Fibroblast of the aortic adventitia (primary cell): Measurements from ENCODE around the gene SPPL3. TPM values are rescaled to one million over a fixed set of nuclear protein-coding genes. Genes with fewer than 3 reads are reported as not detected.

Experiments
- DNase-seq: peaks from one replicate; pipeline ENCODE4 v3.0.0-alpha.2; 2010; ENCODE audit warnings: low read depth
- H3K4me3 ChIP-seq: 2 replicates; pipeline ENCODE4 v1.5.1; 2011; ENCODE audit warnings: low read depth, mild to moderate bottlenecking, control low read depth, low read length, moderate library complexity
- total RNA-seq: library from RNA; depleted of rRNA; stranded (reverse); fragments of >200 nt; gene quantifications from 2 replicates; pipeline ENCODE4 v1.2.3, GENCODE V29; 2012; ENCODE audit warnings: low replicate concordance
- TF ChIP-seq, protein P1 (sequence below): IDR thresholded peaks from 2 replicates; pipeline ENCODE4 v1.5.1; 2011; ENCODE audit warnings: mild to moderate bottlenecking, low read length, control low read depth, inconsistent platforms; ENCODE audit not compliant: insufficient read depth

Gene SPPL3
- total RNA-seq, 1 donor: 18.3 TPM

DNA sequence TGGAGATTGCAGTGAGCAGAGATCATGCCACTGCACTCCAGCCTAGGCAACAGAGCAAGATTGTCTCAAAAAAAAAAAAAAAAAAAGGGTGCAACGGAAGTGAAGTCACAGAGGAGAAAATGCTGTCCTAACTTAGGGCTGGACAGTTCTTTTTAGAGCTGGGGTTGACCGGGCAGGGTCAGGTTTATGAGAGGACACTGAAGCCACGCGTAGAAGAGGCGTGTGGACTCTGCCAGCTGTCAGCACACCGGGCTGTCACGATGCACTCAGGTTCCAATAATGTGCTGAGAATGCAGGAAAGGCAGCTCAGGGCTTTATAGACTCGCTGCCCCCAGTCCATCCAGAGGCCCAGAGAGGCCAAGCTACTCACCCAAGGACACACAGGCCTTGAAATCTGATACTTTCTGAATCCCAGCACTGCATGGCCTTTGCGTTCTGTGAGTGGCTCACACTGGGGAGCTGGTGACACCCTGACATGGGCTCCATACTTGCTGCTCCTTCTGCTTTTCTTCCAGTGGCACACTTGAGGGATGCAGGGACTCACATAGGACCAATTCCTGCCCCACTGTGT, 28.9 kb upstream of the SPPL3 start:
- no peak overlapping the region for H3K4me3 ChIP-seq
- TF ChIP-seq, protein P1, sequence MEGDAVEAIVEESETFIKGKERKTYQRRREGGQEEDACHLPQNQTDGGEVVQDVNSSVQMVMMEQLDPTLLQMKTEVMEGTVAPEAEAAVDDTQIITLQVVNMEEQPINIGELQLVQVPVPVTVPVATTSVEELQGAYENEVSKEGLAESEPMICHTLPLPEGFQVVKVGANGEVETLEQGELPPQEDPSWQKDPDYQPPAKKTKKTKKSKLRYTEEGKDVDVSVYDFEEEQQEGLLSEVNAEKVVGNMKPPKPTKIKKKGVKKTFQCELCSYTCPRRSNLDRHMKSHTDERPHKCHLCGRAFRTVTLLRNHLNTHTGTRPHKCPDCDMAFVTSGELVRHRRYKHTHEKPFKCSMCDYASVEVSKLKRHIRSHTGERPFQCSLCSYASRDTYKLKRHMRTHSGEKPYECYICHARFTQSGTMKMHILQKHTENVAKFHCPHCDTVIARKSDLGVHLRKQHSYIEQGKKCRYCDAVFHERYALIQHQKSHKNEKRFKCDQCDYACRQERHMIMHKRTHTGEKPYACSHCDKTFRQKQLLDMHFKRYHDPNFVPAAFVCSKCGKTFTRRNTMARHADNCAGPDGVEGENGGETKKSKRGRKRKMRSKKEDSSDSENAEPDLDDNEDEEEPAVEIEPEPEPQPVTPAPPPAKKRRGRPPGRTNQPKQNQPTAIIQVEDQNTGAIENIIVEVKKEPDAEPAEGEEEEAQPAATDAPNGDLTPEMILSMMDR: no peak
- DNase-seq: no peak

DNA sequence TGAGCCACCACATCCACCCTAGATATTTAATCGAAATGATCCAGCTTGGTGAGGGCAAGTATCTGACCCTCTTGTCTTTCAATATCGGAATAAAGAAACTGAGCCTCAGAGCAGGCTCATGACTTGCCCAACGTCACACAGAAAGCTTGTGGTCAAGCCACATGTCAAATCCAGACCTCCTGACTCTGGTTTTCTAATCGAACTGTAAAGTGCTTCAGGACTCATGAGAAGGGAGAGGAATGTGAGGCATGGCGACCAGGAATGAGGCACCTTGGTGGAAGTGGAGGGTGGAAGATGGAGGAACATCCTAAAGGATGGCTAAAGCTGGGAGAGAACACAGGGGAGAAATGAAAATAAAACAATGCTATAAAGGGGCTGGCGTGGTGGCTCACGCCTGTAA, 27.9 kb upstream of the SPPL3 start:
- H3K4me3 ChIP-seq: no peak overlapping the region
- TF ChIP-seq, protein P1: no peak
- DNase-seq: no peak

DNA sequence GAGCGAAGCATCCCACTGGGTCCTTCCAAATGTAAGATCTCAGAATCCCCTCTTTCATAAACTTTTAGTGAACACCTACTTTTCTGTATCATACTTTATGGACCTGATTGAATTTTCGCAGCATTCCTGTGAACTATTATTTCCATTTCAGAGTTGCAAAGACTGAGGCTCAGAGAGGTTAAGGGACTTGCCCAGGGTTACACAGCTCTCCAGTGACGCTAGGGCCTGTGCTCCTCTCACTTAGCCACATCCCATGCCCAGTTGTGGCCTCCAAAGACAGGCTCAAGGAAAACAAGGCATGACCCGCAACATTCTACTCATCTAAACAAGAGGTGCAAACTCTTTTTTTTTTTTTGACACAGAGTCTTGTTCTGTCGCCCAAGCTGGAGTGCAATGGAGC, 25.9 kb upstream of the SPPL3 start:
- no peak overlapping the region for H3K4me3 ChIP-seq
- TF ChIP-seq, protein P1: no peak
- no peak for DNase-seq

DNA sequence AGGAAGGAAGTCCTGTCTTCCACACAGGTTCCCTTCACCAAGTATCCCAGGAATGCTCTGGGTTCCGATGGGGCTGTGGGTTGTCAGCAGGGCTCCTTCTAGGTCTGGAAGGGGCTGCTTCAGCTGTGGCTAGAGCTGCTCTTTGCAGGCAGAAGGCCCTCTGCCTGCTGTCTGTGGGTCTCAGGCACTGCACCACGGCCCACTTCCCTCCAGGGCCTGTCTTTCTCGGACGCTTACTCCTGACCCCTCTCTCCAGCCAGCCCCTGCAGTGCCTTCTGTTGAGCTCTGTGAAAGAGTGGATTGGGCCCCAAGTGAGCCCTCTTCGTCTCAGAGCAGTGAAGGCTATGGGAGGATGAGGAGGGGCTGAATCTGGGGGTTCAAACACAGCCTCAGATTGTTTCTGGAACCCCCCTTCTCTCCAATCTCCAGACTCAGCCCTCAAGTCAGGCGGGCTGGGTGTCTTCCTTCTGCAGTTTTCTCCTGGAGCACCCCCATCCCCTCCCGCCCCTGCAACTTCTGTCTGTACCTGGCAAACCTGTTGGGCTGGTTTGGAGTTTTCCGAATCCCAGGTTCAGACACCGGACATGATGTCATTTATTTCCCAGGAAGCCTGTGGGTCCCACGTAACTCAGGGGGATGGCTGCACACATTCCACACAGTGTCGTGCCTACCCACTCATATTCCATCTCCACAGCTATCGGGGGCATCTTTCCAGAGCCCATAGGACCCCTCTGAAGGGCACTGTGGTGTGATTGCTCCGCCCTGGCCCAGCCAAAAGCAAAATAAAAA, 24.9 kb upstream of the SPPL3 start:
- no peak for DNase-seq
- TF ChIP-seq, protein P1: no peak
- H3K4me3 ChIP-seq: no peak overlapping the region

DNA sequence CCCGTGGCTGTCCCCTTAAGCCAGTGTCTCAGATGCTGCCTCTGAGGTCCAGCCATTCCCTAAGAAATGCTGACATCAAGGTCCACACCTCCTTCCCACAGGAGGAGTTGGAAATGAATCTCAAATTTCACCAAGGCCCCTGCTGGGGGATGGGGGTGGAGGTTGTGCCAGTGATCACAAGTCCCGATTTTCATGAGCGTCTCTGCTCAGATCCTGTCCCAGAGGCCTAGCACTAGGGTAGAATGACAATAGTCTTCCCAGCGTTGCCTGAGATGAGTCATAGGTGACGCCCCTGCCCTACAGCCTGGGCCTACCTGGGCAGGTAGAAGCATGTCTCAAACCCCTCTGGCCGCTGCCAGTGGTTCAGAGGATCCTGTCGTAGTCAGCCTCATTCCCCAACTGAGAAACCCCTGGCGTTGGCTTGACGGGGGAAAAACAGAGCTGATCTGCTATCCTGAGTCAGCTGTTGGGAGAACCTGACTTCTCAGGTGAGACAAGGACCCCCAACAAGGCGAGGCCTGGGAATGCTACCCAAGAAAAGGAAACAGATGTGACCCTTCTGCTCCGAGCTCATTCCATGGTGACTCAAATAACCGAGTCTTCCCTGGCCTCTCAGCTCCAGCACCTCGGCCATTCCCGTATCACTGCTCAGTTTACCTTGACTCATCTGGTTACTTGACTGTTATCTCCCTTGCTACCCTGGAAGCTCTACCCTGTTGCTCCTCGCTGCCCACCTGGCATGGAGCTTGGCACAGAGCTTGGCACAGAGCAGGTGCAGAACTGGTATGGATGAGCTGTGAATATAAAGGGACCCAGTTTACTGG, 21.8 kb upstream of the SPPL3 start:
- DNase-seq: no peak
- TF ChIP-seq, protein P1: no peak
- no peak overlapping the region for H3K4me3 ChIP-seq

DNA sequence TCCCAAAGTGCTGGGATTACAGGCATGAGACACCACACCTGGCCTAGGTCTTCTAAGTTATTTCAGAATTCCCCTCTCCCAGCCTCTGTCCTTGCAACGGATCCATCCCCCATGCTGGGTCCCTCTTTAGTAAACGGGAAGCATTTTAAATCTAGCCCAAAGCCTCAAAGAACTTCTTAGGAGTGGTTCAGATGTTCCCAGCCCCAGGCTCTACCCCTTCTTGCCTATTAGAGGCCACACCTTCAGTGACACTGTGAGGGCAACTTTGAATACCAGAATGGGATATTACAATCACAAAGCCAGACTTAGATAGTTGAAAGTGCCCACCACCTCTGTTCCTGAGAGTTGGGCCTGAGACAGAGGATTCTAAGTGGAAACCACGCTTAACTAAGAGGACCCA, 18.1 kb upstream of the SPPL3 start:
- DNase-seq: no peak
- H3K4me3 ChIP-seq: no peak overlapping the region
- TF ChIP-seq, protein P1: no peak
